IMR-90 (cell line): ENCODE results near the gene CD82. TPM values are rescaled to one million over a fixed set of nuclear protein-coding genes. Genes with fewer than 3 reads are reported as not detected.

ENCODE experiments used
- ATAC-seq: fragments of 200-7000 bp; cut with Tn5 transposase; 2 replicates; pipeline ENCODE4 v1.9.1; 2020; ENCODE audit warnings: low read depth, mild to moderate bottlenecking, moderate library complexity
- BruUV-seq: library from RNA; stranded (reverse); fragments of 400-500 nt; replicated peaks from 2 replicates; lab custom pipeline; 2021; lab: Mats Ljungman, UMichigan
- CTCF ChIA-PET: fragments of 300-600 bp; formaldehyde crosslinking; extraction: SDS; loops from one replicate; lab custom pipeline; 2021; ENCODE audit warnings: antibody characterized with exemption; lab: Yijun Ruan, JAX
- POLR2A ChIA-PET: fragments of 300-600 bp; sonication (Branson Sonifier 250); formaldehyde crosslinking; loops from one replicate; lab custom pipeline; 2022; ENCODE audit warnings: antibody characterized with exemption; ENCODE audit not compliant: unreplicated experiment; lab: Charles Lee
- DNase-seq: peaks from one replicate; pipeline ENCODE4 v3.0.0; 2013
- H2AFZ ChIP-seq: replicated peaks from 2 replicates; pipeline ENCODE3; 2013; ENCODE audit warnings: low read length, mild to moderate bottlenecking; ENCODE audit not compliant: poor library complexity
- H2AK5ac ChIP-seq: 2 replicates; pipeline ENCODE4 v1.6.1; 2013; ENCODE audit warnings: low read depth, low read length, inconsistent platforms
- H2AK9ac ChIP-seq: replicated peaks from 2 replicates; pipeline ENCODE3; 2013; ENCODE audit warnings: mild to moderate bottlenecking, low read depth, low read length, moderate library complexity; ENCODE audit not compliant: poor library complexity
- H2BK120ac ChIP-seq: 2 replicates; pipeline ENCODE4 v1.6.1; 2013; ENCODE audit warnings: low read depth, low read length, inconsistent platforms
- H2BK15ac ChIP-seq: 3 replicates; pipeline ENCODE4 v1.6.1; 2013; ENCODE audit warnings: low read depth, low read length, inconsistent platforms
- H2BK20ac ChIP-seq: 2 replicates; pipeline ENCODE4 v1.6.1; 2013; ENCODE audit warnings: low read depth, mild to moderate bottlenecking, inconsistent platforms, low read length, moderate library complexity
- H2BK5ac ChIP-seq: 2 replicates; pipeline ENCODE4 v1.6.1; 2013; ENCODE audit warnings: mild to moderate bottlenecking, low read depth, low read length, inconsistent platforms; ENCODE audit not compliant: poor library complexity, severe bottlenecking
- H3K14ac ChIP-seq: replicated peaks from 2 replicates; pipeline ENCODE4 v1.6.1; 2013; ENCODE audit warnings: low read depth, low read length, inconsistent platforms
- H3K18ac ChIP-seq: 2 replicates; pipeline ENCODE4 v1.6.1; 2013; ENCODE audit warnings: low read depth, low read length, control low read depth
- H3K23ac ChIP-seq: 2 replicates; pipeline ENCODE4 v1.6.1; 2013; ENCODE audit warnings: low read depth, low read length, inconsistent platforms
- H3K27ac ChIP-seq: 2 replicates; pipeline ENCODE4 v1.5.1; 2013; ENCODE audit warnings: mild to moderate bottlenecking, control low read depth, low read length; ENCODE audit not compliant: insufficient read depth
- H3K27me3 ChIP-seq: 2 replicates; pipeline ENCODE4 v1.6.1; 2013; ENCODE audit warnings: low read length; ENCODE audit not compliant: control insufficient read depth, insufficient read depth
- H3K36me3 ChIP-seq: 2 replicates; pipeline ENCODE4 v1.6.1; 2013; ENCODE audit warnings: low read length, mixed read lengths; ENCODE audit not compliant: control insufficient read depth, insufficient read depth
- H3K4ac ChIP-seq: 2 replicates; pipeline ENCODE4 v1.6.1; 2013; ENCODE audit warnings: low read depth, low read length, inconsistent platforms
- H3K4me1 ChIP-seq: 2 replicates; pipeline ENCODE4 v1.6.1; 2013; ENCODE audit warnings: low read length, mixed read lengths; ENCODE audit not compliant: control insufficient read depth, insufficient read depth
- H3K4me2 ChIP-seq: 2 replicates; pipeline ENCODE4 v1.6.1; 2013; ENCODE audit warnings: low read depth, mild to moderate bottlenecking, control low read depth, low read length, moderate library complexity
- H3K4me3 ChIP-seq: 2 replicates; pipeline ENCODE4 v1.5.1; 2013; ENCODE audit warnings: low read depth, mild to moderate bottlenecking, control low read depth, low read length, moderate library complexity; ENCODE audit not compliant: insufficient read depth
- H3K56ac ChIP-seq: 2 replicates; pipeline ENCODE4 v1.6.1; 2013; ENCODE audit warnings: low read length, inconsistent platforms; ENCODE audit not compliant: insufficient read depth; ENCODE audit errors: extremely low read depth
- H3K79me1 ChIP-seq, 2 experiments: 2 replicates each; pipeline ENCODE4 v1.6.1; 2013; ENCODE audit warnings: low read length in 2 of 2, inconsistent platforms in 1 of 2, low read depth in 1 of 2
- H3K9ac ChIP-seq: 2 replicates; pipeline ENCODE4 v1.6.1; 2013; ENCODE audit warnings: low read depth, low read length, control low read depth
- H3K9me1 ChIP-seq: 2 replicates; pipeline ENCODE4 v1.6.1; 2013; ENCODE audit warnings: low read length, inconsistent platforms; ENCODE audit not compliant: insufficient read depth
- H3K9me3 ChIP-seq: 2 replicates; pipeline ENCODE4 v1.6.1; 2013; ENCODE audit warnings: low read length; ENCODE audit not compliant: control insufficient read depth, insufficient read depth
- H4K20me1 ChIP-seq: 2 replicates; pipeline ENCODE4 v1.6.1; 2013; ENCODE audit warnings: low read length, inconsistent platforms; ENCODE audit not compliant: insufficient read depth
- H4K5ac ChIP-seq: 2 replicates; pipeline ENCODE4 v1.6.1; 2013; ENCODE audit warnings: mild to moderate bottlenecking, low read depth, low read length, control low read depth
- H4K8ac ChIP-seq, 2 experiments: 2 replicates each; pipeline ENCODE4 v1.6.1; 2013; ENCODE audit warnings: low read depth in 2 of 2, low read length in 2 of 2, control low read depth in 1 of 2, inconsistent platforms in 1 of 2
- H4K91ac ChIP-seq: 2 replicates; pipeline ENCODE4 v1.6.1; 2013; ENCODE audit warnings: low read depth, low read length, inconsistent platforms; ENCODE audit not compliant: insufficient read depth
- MAFK ChIP-seq: IDR thresholded peaks from 2 replicates; pipeline ENCODE4 v1.6.1; 2012; ENCODE audit warnings: low read depth, low read length, improper control_type of control experiment
- MAZ ChIP-seq: IDR thresholded peaks from 2 replicates; pipeline ENCODE4 v1.6.1; 2012; ENCODE audit warnings: low read depth, mild to moderate bottlenecking, low read length, improper control_type of control experiment, moderate library complexity, borderline replicate concordance
- WGBS, 2 experiments: methylation state at CpG; one replicate each; pipeline versions ENCODE4 v1.1.5 to v1.1.7; 2013; ENCODE audit warnings: missing lambda C conversion rate in 2 of 2; ENCODE audit not compliant: insufficient read length in 1 of 2; ENCODE audit errors: extremely low coverage in 2 of 2; 5-methylcytosine and 5-hydroxymethylcytosine counted together
- dilution Hi-C: fragments of 300-500 bp; cut with HindIII; formaldehyde crosslinking; loops from one replicate; pipeline ENCODE4 v1.14.3; 2018; ENCODE audit warnings: low sequenced_read_pairs; ENCODE audit not compliant: unreplicated experiment
- in situ Hi-C: fragments of 300-500 bp; cut with MboI; formaldehyde crosslinking; loops from 3 replicates; pipeline ENCODE4 v1.14.3; 2019; ENCODE audit warnings: low sequenced_read_pairs, inconsistent platforms, mixed read lengths
- intact Hi-C: fragments of 100-400 bp; cut with micrococcal nuclease; formaldehyde crosslinking; loops from 2 replicates; pipeline ENCODE4 v1.10.0; 2022
- polyA plus RNA-seq, 3 experiments: library from polyadenylated mRNA; depleted of rRNA; stranded (reverse); fragments of >200 nt; gene quantifications; 2 replicates each; pipeline ENCODE4 v1.2.3, GENCODE V29; 2012; ENCODE audit warnings: low replicate concordance in 1 of 3
- total RNA-seq: library from RNA; depleted of rRNA; stranded (reverse); fragments of >200 nt; gene quantifications from 2 replicates; pipeline ENCODE4 v1.2.3, GENCODE V29; 2012

CD82 gene
- total and polyA plus RNA-seq, 2 of the 4 experiments (the other 2 are of a cell fraction): 32.8 to 49.4 TPM

- in situ Hi-C loops (no loop called here), dilution Hi-C loops (no loop called here), intact Hi-C loops (no loop called here)
- 49% methylated on average over 8 of the region's 12 CpGs; no CpG with 5 or more reads in 1 of the 2 experiments for WGBS, 2 experiments
- Histone ChIP-seq H3K9ac (no peak overlapping the region), H2BK15ac (no peak overlapping the region), H2BK20ac (no peak overlapping the region), H3K4me2 (no peak overlapping the region), H3K9me3 (no peaks in the 10 kb centered on the region), H3K4ac (no peak overlapping the region), H3K36me3 (no peaks in the 10 kb centered on the region), H3K14ac (no peak overlapping the region), H3K23ac (no peak overlapping the region), H2AK9ac (no peak overlapping the region), H3K79me1 (no peaks in the 10 kb centered on the region), H3K56ac (no peak overlapping the region), H4K91ac (no peak overlapping the region), H3K4me1 (no peaks in the 10 kb centered on the region), H4K20me1 (no peaks in the 10 kb centered on the region), H3K9me1 (0 out of 2 replicates have a peak, but pooled peaks cover 3% of the 10 kb centered on the region), H4K8ac (no peak overlapping the region), H2BK120ac (no peak overlapping the region), H3K4me3 (no peak overlapping the region), H2AFZ (no peak overlapping the region), H2AK5ac (no peak overlapping the region), H3K18ac (no peak overlapping the region), H3K27ac (no peak overlapping the region), H4K5ac (no peak overlapping the region), H2BK5ac (no peak overlapping the region), H3K27me3 (peaks cover 17% of the 10 kb centered on the region)
- no peak for ATAC-seq
- BruUV-seq: no TSS peak
- peak; percentile 7 for DNase-seq
- TF ChIP-seq MAZ (no peak), MAFK (peak; percentile 55)
- POLR2A ChIA-PET: no interaction called here
- CTCF ChIA-PET: interaction anchor here (0.6 kb wide), 1 partner anchor 206 kb away, joined by 4 read pairs; no protein-coding TSS in a partner anchor
Measured at GRCh38 chr11:44524751-44525201, 40.7 kb upstream of the CD82 start.
